HG03460 (cell line): Measurements from ENCODE around the gene WDR59.
"Not testable (repeated sequence)": the region's sequence is repeated elsewhere in the genome, so short reads cannot be mapped to it uniquely, and the experiment has no call there.

Experiments
- ATAC-seq: cut with Tn5 transposase; IDR thresholded peaks from one replicate; pipeline ENCODE4 v1.9.1; 2021; ENCODE audit not compliant: unreplicated experiment

WDR59 gene

GRCh38 chr16:74984529-74985296 lies at the start of gene WDR59:
TSS of gene WDR59 (minus strand) at chr16:74985123. CDS start at chr16:74985017, 106 bp downstream.
- ATAC-seq = peak; percentile 99

GRCh38 chr16:75032655-75033054 lies 47.7 kb upstream of the WDR59 start:
- no peak for ATAC-seq

- ATAC-seq = no peak
Measured at GRCh38 chr16:75029854-75030253, 44.9 kb upstream of the WDR59 start.

GRCh38 chr16:75028544-75029135 lies 43.7 kb upstream of the WDR59 start:
- no peak for ATAC-seq

- no peak for ATAC-seq
Measured at GRCh38 chr16:75027520-75028300, 42.8 kb upstream of the WDR59 start.

- no peak for ATAC-seq
Measured at GRCh38 chr16:75026892-75027391, 42.0 kb upstream of the WDR59 start.

GRCh38 chr16:75026239-75026891 lies 41.4 kb upstream of the WDR59 start:
- ATAC-seq = not testable (repeated sequence)

GRCh38 chr16:75025761-75026160 lies 40.8 kb upstream of the WDR59 start:
- no peak for ATAC-seq

- peak; percentile 50 for ATAC-seq
Measured at GRCh38 chr16:75024594-75024993, 39.7 kb upstream of the WDR59 start.

- no peak for ATAC-seq
Measured at GRCh38 chr16:75024182-75024581, 39.3 kb upstream of the WDR59 start.

GRCh38 chr16:75023009-75023408 lies 38.1 kb upstream of the WDR59 start:
- no peak for ATAC-seq

- no peak for ATAC-seq
Measured at GRCh38 chr16:75022567-75022966, 37.6 kb upstream of the WDR59 start.

GRCh38 chr16:75021410-75021809 lies 36.5 kb upstream of the WDR59 start:
- ATAC-seq = no peak

- ATAC-seq = no peak
Measured at GRCh38 chr16:75019586-75019985, 34.7 kb upstream of the WDR59 start.

GRCh38 chr16:75019007-75019406 lies 34.1 kb upstream of the WDR59 start:
- no peak for ATAC-seq

- no peak for ATAC-seq
Measured at GRCh38 chr16:75017670-75018525, 33.0 kb upstream of the WDR59 start.

- not testable (repeated sequence) for ATAC-seq
Measured at GRCh38 chr16:75016451-75017081, 31.6 kb upstream of the WDR59 start.

- no peak for ATAC-seq
Measured at GRCh38 chr16:75014318-75014717, 29.4 kb upstream of the WDR59 start.

GRCh38 chr16:75013123-75013522 lies 28.2 kb upstream of the WDR59 start:
- not testable (repeated sequence) for ATAC-seq
